Measurements from ENCODE around the gene ROM1.
"Not testable (repeated sequence)": the region's sequence is repeated elsewhere in the genome, so short reads cannot be mapped to it uniquely, and the experiment has no call there.

Gene ROM1

DNA sequence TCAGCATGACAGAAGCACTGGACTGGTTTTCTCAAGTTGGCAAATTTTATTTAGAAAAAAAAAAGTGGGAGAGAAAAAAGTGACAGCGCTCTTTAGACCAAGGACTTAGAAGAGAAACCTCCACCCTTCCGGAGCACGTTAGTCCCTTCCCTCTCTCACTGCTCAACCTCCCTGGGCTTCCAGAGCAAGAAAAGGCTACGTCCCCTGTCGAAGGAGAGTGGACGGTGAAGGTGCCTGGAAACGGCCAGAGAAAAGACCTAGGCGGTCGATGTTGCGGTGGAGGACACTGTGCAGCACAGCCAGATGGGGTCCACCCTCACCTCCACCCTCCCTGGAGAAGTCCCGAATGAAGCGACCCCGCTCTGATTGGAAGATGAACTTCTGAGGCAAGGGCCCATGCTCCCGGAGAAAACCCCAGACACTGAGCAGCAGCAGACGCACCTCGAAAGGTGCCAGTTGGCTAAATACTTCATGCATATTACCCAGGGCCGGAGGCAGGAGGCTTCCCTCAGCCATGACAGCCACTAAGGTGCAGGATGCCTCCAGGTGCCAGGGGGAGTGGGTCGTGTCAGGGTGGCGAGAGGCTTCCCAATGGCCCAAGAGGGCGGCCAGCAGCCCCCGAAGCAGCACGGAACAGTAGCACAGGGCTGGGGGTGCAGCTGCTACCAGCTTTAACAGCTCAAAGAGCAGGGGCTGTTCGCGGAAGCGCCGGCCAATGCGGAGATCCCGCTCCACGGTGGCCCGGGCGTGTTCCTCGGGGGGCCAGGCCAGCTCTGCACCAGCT lies 34.0 kb downstream of the ROM1 start:
- Histone ChIP-seq H3K9me3 (ENCODE audit: control insufficient read depth, insufficient read depth, low read length) (no peaks in the 10 kb centered on the region), H3K27me3 (ENCODE audit: control insufficient read depth, insufficient read depth, low read length) (no peaks in the 10 kb centered on the region), H3K4me1 (ENCODE audit: control insufficient read depth, insufficient read depth, low read length) (no peaks in the 10 kb centered on the region), H3K9ac (ENCODE audit: low read depth, low read length) (no peak overlapping the region), H3K36me3 (ENCODE audit: control insufficient read depth, insufficient read depth, low read length) (peaks cover 32% of the 10 kb centered on the region), H3K4me3 (ENCODE audit: low read depth, low read length) (peak overlapping the region; percentile 22)

DNA sequence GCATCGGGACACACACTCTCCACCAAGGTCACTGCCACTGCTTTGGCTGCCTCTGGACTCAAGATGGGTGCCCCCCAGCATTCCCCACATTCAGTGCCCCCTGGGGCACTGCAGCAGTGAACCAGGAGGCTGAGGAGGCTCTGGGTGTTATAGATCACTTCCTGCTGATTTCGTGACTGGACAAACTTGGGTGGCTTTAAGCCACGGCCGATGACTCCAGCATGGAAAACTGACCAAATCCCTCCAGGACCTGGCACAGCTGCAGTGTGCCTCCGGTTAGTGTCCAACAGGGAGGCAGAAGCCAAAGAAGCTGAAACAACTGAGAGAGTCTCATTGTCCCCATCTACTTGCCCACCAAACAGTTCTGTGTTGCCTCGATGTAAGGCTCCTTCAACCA lies 34.5 kb downstream of the ROM1 start:
- Histone ChIP-seq H3K36me3 (ENCODE audit: control insufficient read depth, insufficient read depth, low read length) (peaks cover 32% of the 10 kb centered on the region), H3K27me3 (ENCODE audit: control insufficient read depth, insufficient read depth, low read length) (no peaks in the 10 kb centered on the region), H3K4me3 (ENCODE audit: low read depth, low read length) (no peak overlapping the region), H3K4me1 (ENCODE audit: control insufficient read depth, insufficient read depth, low read length) (no peaks in the 10 kb centered on the region), H3K9me3 (ENCODE audit: control insufficient read depth, insufficient read depth, low read length) (no peaks in the 10 kb centered on the region), H3K9ac (ENCODE audit: low read depth, low read length) (no peak overlapping the region)

DNA sequence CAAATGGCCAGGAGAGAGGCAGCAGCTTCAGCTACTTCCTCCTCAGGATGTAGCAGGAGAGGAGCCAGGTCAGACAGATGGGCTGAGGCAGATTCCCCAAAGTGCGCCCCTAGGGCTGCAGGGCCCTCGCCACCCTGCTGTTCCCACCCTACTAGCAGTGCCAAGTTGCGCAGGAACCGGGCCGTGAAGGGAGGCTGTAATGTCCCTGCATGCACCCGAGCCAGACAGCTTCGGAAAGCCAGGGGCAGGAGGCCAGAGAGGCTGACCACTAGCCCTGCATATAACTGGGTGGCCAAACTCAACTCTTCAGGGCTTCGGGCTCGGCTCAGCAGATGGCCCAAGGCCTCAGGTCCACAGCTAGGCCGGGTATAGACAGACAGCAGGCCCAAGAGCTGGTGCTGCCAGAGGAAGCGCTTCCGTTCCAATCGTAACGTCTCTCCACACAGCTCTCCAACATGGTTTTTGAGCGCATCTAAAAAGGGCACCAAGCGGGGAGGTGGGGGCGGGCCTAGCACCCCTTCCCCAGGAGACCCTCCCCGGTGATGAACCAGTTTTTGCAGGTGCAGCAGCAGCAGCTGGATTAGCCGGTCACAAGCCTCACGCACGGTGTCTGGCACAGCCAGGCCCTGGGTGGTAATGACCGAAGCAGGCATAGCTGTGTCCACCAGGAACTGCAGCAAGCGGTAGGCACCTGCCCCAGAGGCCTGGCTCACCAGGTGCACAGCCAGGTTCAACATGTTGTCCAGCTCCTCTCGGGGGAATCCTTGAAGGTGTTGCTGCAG lies 35.3 kb downstream of the ROM1 start:
- Histone ChIP-seq H3K36me3 (ENCODE audit: control insufficient read depth, insufficient read depth, low read length) (peaks cover 29% of the 10 kb centered on the region), H3K9me3 (ENCODE audit: control insufficient read depth, insufficient read depth, low read length) (no peaks in the 10 kb centered on the region), H3K27me3 (ENCODE audit: control insufficient read depth, insufficient read depth, low read length) (no peaks in the 10 kb centered on the region), H3K9ac (ENCODE audit: low read depth, low read length) (no peak overlapping the region), H3K4me1 (ENCODE audit: control insufficient read depth, insufficient read depth, low read length) (no peaks in the 10 kb centered on the region), H3K4me3 (ENCODE audit: low read depth, low read length) (no peak overlapping the region)

DNA sequence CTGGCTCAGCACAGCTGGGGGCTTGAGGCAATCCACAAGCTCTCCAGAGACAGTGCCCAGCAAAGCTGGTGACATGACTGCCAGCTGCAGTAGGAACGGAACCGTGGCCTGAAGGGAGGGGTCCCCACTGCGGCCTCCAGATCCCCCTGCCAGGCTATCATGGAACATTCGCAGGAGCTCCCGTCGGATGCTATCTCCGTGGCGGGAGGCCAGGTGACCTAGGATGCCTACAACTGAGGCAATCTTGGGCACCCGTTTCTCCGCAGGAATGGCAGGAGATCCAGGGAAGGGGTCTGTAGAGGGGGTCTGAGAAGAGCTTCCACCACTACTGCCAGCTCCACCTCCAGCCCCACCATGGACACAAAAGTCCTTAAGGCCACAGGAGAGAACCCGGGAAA lies 35.9 kb downstream of the ROM1 start:
- no peaks in the 10 kb centered on the region for H3K9me3 ChIP-seq (ENCODE audit: control insufficient read depth, insufficient read depth, low read length)
- no peaks in the 10 kb centered on the region for H3K4me1 ChIP-seq (ENCODE audit: control insufficient read depth, insufficient read depth, low read length)
- no peak overlapping the region for H3K4me3 ChIP-seq (ENCODE audit: low read depth, low read length)
- H3K9ac ChIP-seq (ENCODE audit: low read depth, low read length): no peak overlapping the region
- H3K36me3 ChIP-seq (ENCODE audit: control insufficient read depth, insufficient read depth, low read length): peaks cover 29% of the 10 kb centered on the region
- H3K27me3 ChIP-seq (ENCODE audit: control insufficient read depth, insufficient read depth, low read length): no peaks in the 10 kb centered on the region

DNA sequence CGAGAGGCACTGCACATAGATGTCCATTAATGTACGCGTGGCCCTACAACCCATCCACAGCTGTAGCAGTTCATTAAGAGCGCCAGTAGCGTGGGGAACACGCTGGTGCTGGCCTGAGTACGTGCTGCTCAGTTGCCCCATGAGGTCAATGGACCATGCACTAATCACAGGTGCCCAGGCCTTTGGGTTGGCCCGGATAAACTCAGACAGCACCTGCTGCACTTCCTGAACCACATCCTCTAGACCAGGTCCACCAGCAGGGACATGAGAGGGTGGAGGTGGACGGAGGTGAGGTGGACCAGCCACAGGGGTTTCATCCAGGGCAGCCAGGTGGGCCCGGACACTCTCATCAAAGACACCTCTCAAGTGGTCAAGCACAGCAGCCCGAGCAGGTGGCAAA lies 36.4 kb downstream of the ROM1 start:
- no peaks in the 10 kb centered on the region for H3K27me3 ChIP-seq (ENCODE audit: control insufficient read depth, insufficient read depth, low read length)
- H3K4me1 ChIP-seq (ENCODE audit: control insufficient read depth, insufficient read depth, low read length): no peaks in the 10 kb centered on the region
- H3K9ac ChIP-seq (ENCODE audit: low read depth, low read length): no peak overlapping the region
- peaks cover 26% of the 10 kb centered on the region for H3K36me3 ChIP-seq (ENCODE audit: control insufficient read depth, insufficient read depth, low read length)
- no peak overlapping the region for H3K4me3 ChIP-seq (ENCODE audit: low read depth, low read length)
- H3K9me3 ChIP-seq (ENCODE audit: control insufficient read depth, insufficient read depth, low read length): no peaks in the 10 kb centered on the region

DNA sequence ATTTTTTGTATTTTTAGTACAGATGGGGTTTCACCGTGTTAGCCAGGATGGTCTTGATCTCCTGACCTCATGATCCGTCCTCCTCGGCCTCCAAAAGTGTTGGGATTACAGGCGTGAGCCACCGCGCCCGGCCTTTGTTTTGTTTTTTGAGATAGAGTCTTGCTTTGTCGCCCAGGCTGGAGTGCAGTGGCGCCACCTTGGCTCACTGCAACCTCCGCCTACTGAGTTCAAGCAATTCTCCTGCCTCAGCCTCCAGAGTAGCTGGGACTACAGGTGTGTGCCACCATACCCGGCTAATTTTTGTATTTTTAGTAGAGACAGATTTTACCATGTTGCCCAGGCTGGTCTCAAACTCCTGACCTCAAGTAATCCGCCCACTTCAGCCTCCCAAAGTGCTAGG lies 37.2 kb downstream of the ROM1 start:
- H3K9ac ChIP-seq (ENCODE audit: low read depth, low read length); H3K27me3 ChIP-seq (ENCODE audit: control insufficient read depth, insufficient read depth, low read length); H3K9me3 ChIP-seq (ENCODE audit: control insufficient read depth, insufficient read depth, low read length); H3K4me3 ChIP-seq (ENCODE audit: low read depth, low read length); H3K4me1 ChIP-seq (ENCODE audit: control insufficient read depth, insufficient read depth, low read length): not testable (repeated sequence)
- H3K36me3 ChIP-seq (ENCODE audit: control insufficient read depth, insufficient read depth, low read length): peaks cover 22% of the 10 kb centered on the region

DNA sequence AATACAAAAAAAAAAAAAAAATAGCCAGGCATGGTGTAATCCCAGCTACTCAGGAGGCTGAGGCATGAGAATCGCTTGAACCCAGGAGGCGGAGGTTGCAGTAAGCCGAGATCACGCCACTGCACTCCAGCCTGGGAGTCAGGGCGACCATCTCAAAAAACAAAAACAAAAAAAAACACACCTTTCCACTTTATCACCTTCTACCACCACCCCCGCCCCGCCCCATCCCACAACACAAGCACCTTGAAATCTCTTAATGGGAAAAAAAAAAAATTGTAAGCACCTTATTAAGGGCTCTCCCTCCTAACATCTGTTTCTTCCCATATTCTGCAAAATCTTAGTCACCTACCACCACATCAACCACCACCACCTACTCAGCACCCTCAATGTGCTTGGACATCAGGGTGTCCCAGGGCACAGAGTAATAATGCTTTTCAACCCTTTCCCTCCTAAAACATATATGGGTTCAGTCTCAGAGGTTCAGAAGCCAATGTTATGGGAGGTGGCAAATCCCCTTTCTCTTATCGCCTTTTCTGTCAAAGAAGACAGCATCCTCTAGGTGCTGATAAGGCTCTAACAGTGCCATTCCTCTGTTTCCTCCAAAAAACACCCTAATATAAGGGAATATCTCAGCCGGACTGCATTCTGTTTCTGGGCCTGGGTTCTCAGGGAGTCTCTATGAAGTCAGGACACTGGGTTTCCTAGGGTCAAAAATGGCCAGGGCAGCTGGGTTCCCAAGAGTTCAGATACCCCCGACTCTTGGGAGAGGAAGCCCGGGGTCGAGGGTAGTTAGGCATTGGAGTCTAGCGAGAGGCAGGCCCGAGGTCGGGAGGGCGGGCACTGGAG lies 39.3 kb downstream of the ROM1 start:
- peak overlapping the region; percentile 94 for H3K9ac ChIP-seq (ENCODE audit: low read depth, low read length)

DNA sequence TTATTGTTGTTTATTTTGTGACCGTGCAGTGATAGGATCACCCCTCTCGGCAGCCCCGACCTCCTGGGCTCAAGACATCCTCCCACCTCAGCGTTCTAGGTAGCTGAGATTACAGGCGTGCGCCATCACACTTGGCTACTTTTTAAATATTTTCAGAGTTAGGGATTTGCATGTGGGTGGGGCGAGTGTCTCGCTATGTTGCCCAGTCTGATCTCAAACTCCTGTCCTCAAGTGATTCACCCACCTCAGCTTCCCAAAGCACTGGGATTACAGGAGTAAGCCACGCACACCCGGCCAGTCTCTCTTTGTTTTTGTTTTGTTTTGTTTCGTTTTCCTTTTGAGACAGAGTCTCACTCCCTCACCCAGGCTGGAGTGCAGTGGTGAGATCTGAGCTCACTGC lies 41.2 kb downstream of the ROM1 start:
- peaks cover 8% of the 10 kb centered on the region for H3K36me3 ChIP-seq (ENCODE audit: control insufficient read depth, insufficient read depth, low read length)
- no peak overlapping the region for H3K9ac ChIP-seq (ENCODE audit: low read depth, low read length)
- H3K4me3 ChIP-seq (ENCODE audit: low read depth, low read length): no peak overlapping the region
- no peaks in the 10 kb centered on the region for H3K9me3 ChIP-seq (ENCODE audit: control insufficient read depth, insufficient read depth, low read length)
- H3K4me1 ChIP-seq (ENCODE audit: control insufficient read depth, insufficient read depth, low read length): no peaks in the 10 kb centered on the region
- no peaks in the 10 kb centered on the region for H3K27me3 ChIP-seq (ENCODE audit: control insufficient read depth, insufficient read depth, low read length)

More for the DNA sequence above, 39.3 kb downstream of the ROM1 start:
- H3K27me3 ChIP-seq (ENCODE audit: control insufficient read depth, insufficient read depth, low read length): no peaks in the 10 kb centered on the region
- H3K4me3 ChIP-seq (ENCODE audit: low read depth, low read length): peak overlapping the region; percentile 86
- H3K9me3 ChIP-seq (ENCODE audit: control insufficient read depth, insufficient read depth, low read length): no peaks in the 10 kb centered on the region
- peaks cover 22% of the 10 kb centered on the region for H3K36me3 ChIP-seq (ENCODE audit: control insufficient read depth, insufficient read depth, low read length)
- H3K4me1 ChIP-seq (ENCODE audit: control insufficient read depth, insufficient read depth, low read length): no peaks in the 10 kb centered on the region

DNA sequence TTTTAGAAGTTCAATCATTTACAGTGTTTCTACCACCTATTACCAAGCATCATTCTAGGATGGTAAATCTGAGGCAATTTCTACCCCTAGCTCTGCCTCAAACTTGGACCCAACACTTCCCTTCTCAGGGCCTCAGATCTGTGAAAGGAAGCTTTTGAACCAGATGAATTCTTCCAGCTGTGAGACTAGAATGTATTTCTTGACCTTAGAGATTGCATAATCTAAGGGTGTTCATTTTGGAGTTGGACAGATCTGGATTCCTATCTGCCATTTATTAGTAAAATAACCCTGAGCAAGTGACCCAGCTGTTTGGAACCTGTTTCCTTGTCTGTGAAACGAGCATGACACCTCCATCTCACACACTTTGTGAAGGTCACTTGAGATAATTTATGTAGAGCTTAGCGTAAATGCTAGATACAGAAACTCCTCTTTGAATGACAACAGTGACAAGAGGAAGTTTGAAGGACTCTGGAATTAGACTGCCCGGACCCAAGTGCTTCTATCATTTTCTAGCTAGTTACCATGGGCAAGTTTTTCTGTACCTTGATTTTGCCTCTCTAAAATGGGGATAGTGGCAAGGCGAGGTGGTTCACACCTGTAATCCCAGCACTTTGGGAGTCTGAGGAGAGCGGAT lies 43.9 kb downstream of the ROM1 start:
- H3K36me3 ChIP-seq (ENCODE audit: control insufficient read depth, insufficient read depth, low read length): no peaks in the 10 kb centered on the region
- no peaks in the 10 kb centered on the region for H3K9me3 ChIP-seq (ENCODE audit: control insufficient read depth, insufficient read depth, low read length)
- H3K9ac ChIP-seq (ENCODE audit: low read depth, low read length): no peak overlapping the region
- no peaks in the 10 kb centered on the region for H3K4me1 ChIP-seq (ENCODE audit: control insufficient read depth, insufficient read depth, low read length)
- H3K27me3 ChIP-seq (ENCODE audit: control insufficient read depth, insufficient read depth, low read length): no peaks in the 10 kb centered on the region
- no peak overlapping the region for H3K4me3 ChIP-seq (ENCODE audit: low read depth, low read length)

DNA sequence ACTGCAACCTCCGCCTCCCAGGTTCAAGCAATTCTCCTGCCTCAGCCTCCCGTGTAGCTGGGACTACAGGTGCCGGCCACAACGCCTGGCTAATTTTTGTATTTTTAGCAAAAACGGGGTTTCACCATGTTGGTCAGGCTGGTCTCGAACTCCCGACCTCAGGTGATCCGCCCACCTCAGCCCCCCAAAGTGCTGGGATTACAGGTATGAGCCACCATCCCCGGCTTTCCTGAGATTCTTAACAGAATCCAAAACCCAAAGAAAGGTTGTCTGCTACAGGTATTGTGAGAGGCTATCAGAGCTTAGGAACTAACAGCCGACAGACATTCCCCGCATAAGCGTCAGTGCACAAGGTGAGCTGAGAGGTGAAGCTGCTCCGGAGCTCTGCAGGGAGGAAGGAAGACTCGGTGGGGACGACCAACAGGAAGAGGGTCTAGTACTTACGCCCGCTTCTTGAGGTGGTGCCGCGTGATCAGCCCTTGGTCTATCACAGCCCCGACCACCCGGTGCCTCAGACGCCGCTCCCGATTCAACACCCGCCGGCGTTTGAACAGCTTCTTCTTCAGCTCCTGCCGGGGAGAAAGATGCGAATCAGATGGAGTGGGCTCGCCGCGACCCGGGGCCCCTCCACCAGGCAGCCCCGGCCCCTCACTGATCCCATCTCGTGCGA lies 51.5 kb downstream of the ROM1 start:
- Histone ChIP-seq H3K36me3 (ENCODE audit: control insufficient read depth, insufficient read depth, low read length) (peaks cover 21% of the 10 kb centered on the region), H3K4me1 (ENCODE audit: control insufficient read depth, insufficient read depth, low read length) (peaks cover 9% of the 10 kb centered on the region), H3K27me3 (ENCODE audit: control insufficient read depth, insufficient read depth, low read length) (no peaks in the 10 kb centered on the region), H3K4me3 (ENCODE audit: low read depth, low read length) (peak overlapping the region; percentile 83), H3K9ac (ENCODE audit: low read depth, low read length) (peak overlapping the region; percentile 94), H3K9me3 (ENCODE audit: control insufficient read depth, insufficient read depth, low read length) (no peaks in the 10 kb centered on the region)

All from iPS-15b (cell line).